Lower lobe of right lung (tissue), 2 donors: ENCODE data around the gene PHF12. TPM values are rescaled to one million over a fixed set of nuclear protein-coding genes. Genes with fewer than 3 reads are reported as not detected.
"Not testable (repeated sequence)": the region's sequence is repeated elsewhere in the genome, so short reads cannot be mapped to it uniquely, and the experiment has no call there.

Experiments used
- ATAC-seq, 2 donors: fragments of 200-7000 bp; cut with Tn5 transposase; one replicate each; pipeline ENCODE4 v1.9.1; 2020 to 2022; ENCODE audit warnings: mild to moderate bottlenecking in 2 of 2, moderate library complexity in 2 of 2
- DNase-seq: peaks from one replicate; pipeline ENCODE4 v3.0.0-alpha.2; 2020
- H3K27ac ChIP-seq: fragments of 200-600 bp; one replicate; pipeline ENCODE4 v1.8.0; 2022
- H3K27me3 ChIP-seq: fragments of 200-600 bp; one replicate; pipeline ENCODE4 v1.8.0; 2022; ENCODE audit warnings: low read depth
- H3K36me3 ChIP-seq: fragments of 200-600 bp; one replicate; pipeline ENCODE4 v1.8.0; 2022; ENCODE audit warnings: mild to moderate bottlenecking
- H3K4me1 ChIP-seq: fragments of 200-600 bp; one replicate; pipeline ENCODE4 v1.8.0; 2022
- H3K4me3 ChIP-seq: fragments of 200-600 bp; one replicate; pipeline ENCODE4 v1.8.0; 2022; ENCODE audit warnings: mild to moderate bottlenecking
- H3K9me3 ChIP-seq: fragments of 200-600 bp; one replicate; pipeline ENCODE4 v1.8.0; 2022
- CTCF ChIP-seq: fragments of 200-600 bp; IDR thresholded peaks from one replicate; pipeline ENCODE4 v1.8.0; 2022; ENCODE audit warnings: antibody characterized with exemption, mild to moderate bottlenecking
- intact Hi-C: fragments of 100-400 bp; cut with DNase I; formaldehyde crosslinking; loops from one replicate; pipeline ENCODE4 v1.11.0; 2022
- total RNA-seq: library from RNA; stranded (reverse); fragmentation: NEBNext Ultra II Directional; extraction: Animal tissue kit (Norgen Biotek cat#: 25700); gene quantifications from one replicate; pipeline ENCODE4 v1.2.1, GENCODE V29; 2021
- donor health status: DM: no; HTN: yes; CAD: no; lungs with severe emphysema.

Gene PHF12
- total RNA-seq, 1 donor from 2014 or later: 36.2 TPM

- ATAC-seq (no peak), DNase-seq (no peak)
- H3K36me3 ChIP-seq: peaks cover 7% of the 10 kb centered on the region
- H3K9me3 ChIP-seq: no peaks in the 10 kb centered on the region
- TF ChIP-seq CTCF: no peak
- H3K4me1 ChIP-seq: peaks cover 68% of the 10 kb centered on the region
- no peaks in the 10 kb centered on the region for H3K27me3 ChIP-seq
- intact Hi-C loops: no loop called here
- H3K4me3 ChIP-seq: peak overlapping the region; percentile 94
- H3K27ac ChIP-seq: peak overlapping the region; percentile 97
Observed at GRCh38 chr17:28896491-28896883, 54.8 kb downstream of the PHF12 start.

GRCh38 chr17:28895794-28896447, 55.4 kb downstream of the PHF12 start:
- peak overlapping the region; percentile 94 for H3K4me3 ChIP-seq
- no peaks in the 10 kb centered on the region for H3K9me3 ChIP-seq
- DNase-seq (no peak), ATAC-seq (no peak)
- no peak for TF ChIP-seq CTCF
- H3K27ac ChIP-seq: peak overlapping the region; percentile 97
- no peaks in the 10 kb centered on the region for H3K27me3 ChIP-seq
- H3K36me3 ChIP-seq: peaks cover 12% of the 10 kb centered on the region
- intact Hi-C loops: no loop called here
- H3K4me1 ChIP-seq: peaks cover 67% of the 10 kb centered on the region

GRCh38 chr17:28893248-28894183, 57.8 kb downstream of the PHF12 start:
- Histone ChIP-seq H3K27ac (peak overlapping the region; percentile 81), H3K4me1 (peaks cover 73% of the 10 kb centered on the region), H3K36me3 (peaks cover 15% of the 10 kb centered on the region)
- H3K4me3 ChIP-seq, H3K27me3 ChIP-seq, ATAC-seq, DNase-seq, H3K9me3 ChIP-seq, intact Hi-C loops: not testable (repeated sequence)

- peaks cover 65% of the 10 kb centered on the region for H3K4me1 ChIP-seq
- H3K4me3 ChIP-seq: no peak overlapping the region
- peaks cover 29% of the 10 kb centered on the region for H3K36me3 ChIP-seq
- H3K27me3 ChIP-seq: no peaks in the 10 kb centered on the region
- intact Hi-C loops: no loop called here
- no peak for TF ChIP-seq CTCF
- H3K9me3 ChIP-seq: no peaks in the 10 kb centered on the region
- no peak for ATAC-seq
- H3K27ac ChIP-seq: no peak overlapping the region
- DNase-seq: no peak
Observed at GRCh38 chr17:28892024-28892423, 59.3 kb downstream of the PHF12 start.

- intact Hi-C loops: no loop called here
- H3K27ac ChIP-seq: no peak overlapping the region
Observed at GRCh38 chr17:28891201-28891600, 60.1 kb downstream of the PHF12 start.

More at GRCh38 chr17:28891201-28891600, 60.1 kb downstream of the PHF12 start:
- DNase-seq (no peak), ATAC-seq (no peak)
- Histone ChIP-seq H3K9me3 (no peaks in the 10 kb centered on the region), H3K27me3 (no peaks in the 10 kb centered on the region), H3K36me3 (peaks cover 36% of the 10 kb centered on the region), H3K4me1 (peaks cover 59% of the 10 kb centered on the region), H3K4me3 (no peak overlapping the region)
- no peak for TF ChIP-seq CTCF
